Coronary artery (tissue), 2 donors: ENCODE data around the gene CES4A.
A peak's percentile ranks its signal among the peaks of the same experiment; 100 is the strongest.

Source experiments
- DNase-seq: peaks from one replicate; pipeline ENCODE4 v3.0.0-alpha.2; 2017; ENCODE audit warnings: low spot score
- H3K27ac ChIP-seq, 2 donors: fragments of 200-600 bp; sonication (generic); one replicate each; pipeline ENCODE4 v1.5.1; 2016 to 2019
- H3K4me3 ChIP-seq: fragments of 200-600 bp; sonication (generic); 2 replicates; pipeline ENCODE4 v1.5.1; 2016; ENCODE audit warnings: mild to moderate bottlenecking, moderate library complexity
- TF ChIP-seq, protein P1 (sequence below): fragments of 200-600 bp; sonication (generic); IDR thresholded peaks from one replicate; pipeline ENCODE4 v1.5.1; 2019; ENCODE audit warnings: antibody characterized with exemption

The CES4A gene

GRCh38 chr16:67029254-67030096 is 41.1 kb downstream of the CES4A start:
- peak; percentile 85 for DNase-seq
- TF ChIP-seq, protein P1, sequence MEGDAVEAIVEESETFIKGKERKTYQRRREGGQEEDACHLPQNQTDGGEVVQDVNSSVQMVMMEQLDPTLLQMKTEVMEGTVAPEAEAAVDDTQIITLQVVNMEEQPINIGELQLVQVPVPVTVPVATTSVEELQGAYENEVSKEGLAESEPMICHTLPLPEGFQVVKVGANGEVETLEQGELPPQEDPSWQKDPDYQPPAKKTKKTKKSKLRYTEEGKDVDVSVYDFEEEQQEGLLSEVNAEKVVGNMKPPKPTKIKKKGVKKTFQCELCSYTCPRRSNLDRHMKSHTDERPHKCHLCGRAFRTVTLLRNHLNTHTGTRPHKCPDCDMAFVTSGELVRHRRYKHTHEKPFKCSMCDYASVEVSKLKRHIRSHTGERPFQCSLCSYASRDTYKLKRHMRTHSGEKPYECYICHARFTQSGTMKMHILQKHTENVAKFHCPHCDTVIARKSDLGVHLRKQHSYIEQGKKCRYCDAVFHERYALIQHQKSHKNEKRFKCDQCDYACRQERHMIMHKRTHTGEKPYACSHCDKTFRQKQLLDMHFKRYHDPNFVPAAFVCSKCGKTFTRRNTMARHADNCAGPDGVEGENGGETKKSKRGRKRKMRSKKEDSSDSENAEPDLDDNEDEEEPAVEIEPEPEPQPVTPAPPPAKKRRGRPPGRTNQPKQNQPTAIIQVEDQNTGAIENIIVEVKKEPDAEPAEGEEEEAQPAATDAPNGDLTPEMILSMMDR, result no peak
- Histone ChIP-seq H3K4me3 (peak overlapping the region; percentile 91), H3K27ac (peak overlapping the region; percentile 93 to 97)

DNA sequence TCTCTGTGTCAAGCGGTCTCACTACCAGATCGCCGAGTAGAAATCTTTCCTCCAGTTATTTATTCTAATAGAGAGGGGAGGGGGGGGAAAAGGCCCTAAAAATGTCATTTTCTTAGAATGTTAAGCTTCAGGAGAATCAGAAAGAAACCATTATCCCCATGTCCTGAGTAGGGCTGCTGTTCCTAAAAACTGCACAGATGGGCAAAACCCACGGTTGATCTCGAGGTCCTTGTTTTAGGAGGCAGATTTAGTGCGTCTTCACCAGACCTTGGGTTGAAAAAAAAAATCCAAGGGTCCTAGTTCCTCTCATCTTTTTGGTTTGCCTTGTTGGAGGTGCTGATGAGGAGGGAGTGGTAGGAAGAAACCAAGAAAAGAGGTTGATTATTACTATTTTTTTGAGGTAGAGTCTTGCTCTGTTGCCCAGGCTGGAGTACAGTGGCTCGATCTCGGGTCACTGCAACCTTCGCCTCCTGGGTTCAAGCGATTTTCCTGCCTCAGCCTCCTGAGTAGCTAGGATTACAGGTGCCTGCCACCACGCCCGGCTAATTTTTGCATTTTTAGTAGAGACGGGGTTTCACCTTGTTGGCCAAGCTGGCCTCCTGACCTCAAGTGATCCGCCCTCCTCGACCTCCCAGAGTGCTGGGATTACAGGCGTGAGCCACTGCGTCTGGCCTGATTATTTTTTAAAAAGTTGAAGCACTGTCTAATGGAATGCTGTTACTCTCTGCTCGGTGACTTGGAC is 42.0 kb downstream of the CES4A start:
- H3K27ac ChIP-seq, result peak overlapping the region; percentile 93 to 97
- H3K4me3 ChIP-seq, result peak overlapping the region; percentile 91
- DNase-seq, result no peak
- TF ChIP-seq, protein P1, result no peak

- Histone ChIP-seq H3K4me3 (peak overlapping the region; percentile 1), H3K27ac (no peak overlapping the region)
- no peak for DNase-seq
- TF ChIP-seq, protein P1, result no peak
Measured at GRCh38 chr16:67034487-67034886, 46.1 kb downstream of the CES4A start.

GRCh38 chr16:67035364-67035763 is 47.0 kb downstream of the CES4A start:
- DNase-seq, result no peak
- H3K4me3 ChIP-seq, result no peak overlapping the region
- TF ChIP-seq, protein P1, result no peak
- H3K27ac ChIP-seq, result no peak overlapping the region

GRCh38 chr16:67036323-67036741 is 47.9 kb downstream of the CES4A start:
- TF ChIP-seq, protein P1, result no peak
- Histone ChIP-seq H3K27ac (no peak overlapping the region), H3K4me3 (no peak overlapping the region)
- no peak for DNase-seq

DNA sequence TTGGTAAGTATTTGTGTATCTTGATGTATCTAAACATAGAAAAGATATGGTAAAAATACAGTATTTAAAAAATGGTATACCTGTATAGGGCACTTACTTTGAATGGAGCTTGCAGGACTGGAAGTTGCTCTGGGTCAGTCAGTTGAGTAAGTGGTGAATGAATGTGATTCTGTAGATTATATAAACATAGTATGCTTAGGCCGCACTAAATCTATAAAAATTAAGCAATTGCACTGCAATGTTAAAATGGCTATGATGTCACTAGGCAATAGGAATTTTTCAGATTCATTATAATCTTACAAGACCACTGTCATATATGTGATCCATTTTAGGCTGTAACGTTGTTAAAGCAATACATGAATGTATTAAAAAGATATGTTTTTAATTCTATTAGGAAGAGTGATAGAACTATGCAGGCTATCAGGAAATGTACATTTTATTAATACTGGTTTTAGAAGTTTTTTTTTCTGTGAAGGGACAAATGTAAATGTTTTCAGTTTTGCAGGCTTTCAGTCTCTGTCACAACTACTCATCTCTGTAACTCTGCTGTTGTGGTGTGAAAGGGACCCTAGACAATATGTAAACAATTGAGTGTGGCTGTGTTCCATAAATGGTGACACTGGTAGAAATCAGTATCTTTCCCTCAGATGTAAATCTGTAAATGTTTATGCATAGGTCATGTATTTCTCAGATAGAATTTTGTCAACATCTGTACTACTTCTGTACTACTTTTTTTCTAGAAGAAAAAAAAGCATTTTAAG is 51.1 kb downstream of the CES4A start:
- no peak for DNase-seq
- no peak overlapping the region for H3K4me3 ChIP-seq
- H3K27ac ChIP-seq, result no peak overlapping the region
- TF ChIP-seq, protein P1, result no peak
